Measurements from ENCODE around the gene PLCH2. TPM values are rescaled to one million over a fixed set of nuclear protein-coding genes. Genes with fewer than 3 reads are reported as not detected.

PLCH2 gene
- polyA plus RNA-seq, 1 donor from 2014 or later = 5.7 TPM

DNA sequence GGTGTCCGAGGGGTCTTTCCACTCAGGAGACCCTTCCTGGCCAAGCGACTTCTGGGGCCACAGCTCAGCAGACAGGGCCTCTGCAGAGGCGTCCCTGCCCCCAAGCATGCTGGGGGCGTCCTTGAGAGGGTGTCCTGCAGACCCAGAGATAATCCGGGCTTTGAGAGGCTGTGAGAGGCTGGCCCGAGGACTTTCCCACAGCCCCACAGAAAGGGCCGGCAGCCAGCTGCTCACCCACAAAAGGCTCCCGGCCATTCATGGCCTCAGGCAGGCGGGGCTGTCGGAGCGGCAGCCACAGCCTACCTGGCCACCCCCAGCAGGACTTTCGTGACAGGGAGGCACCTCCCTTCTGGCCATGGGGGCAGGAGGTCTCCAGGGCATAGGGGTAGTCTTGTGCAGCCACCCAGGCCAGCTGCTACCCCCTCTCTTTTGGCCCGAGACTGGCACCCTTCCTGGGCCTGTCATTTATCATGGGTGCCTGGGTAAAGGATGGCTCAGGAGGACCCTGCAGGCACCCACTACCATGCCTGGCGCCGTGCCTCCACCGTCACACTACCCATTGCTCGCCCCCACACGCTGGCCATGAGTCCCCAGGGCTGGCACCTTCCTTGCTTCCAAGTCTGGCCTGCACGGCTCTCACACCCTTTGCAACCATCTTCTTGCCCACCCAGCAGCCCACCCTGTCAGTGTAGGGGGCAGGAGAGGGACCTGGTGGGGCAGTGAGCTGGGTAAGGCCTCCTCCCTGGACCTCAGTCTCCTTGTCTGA lies 69.0 kb downstream of the PLCH2 start:
- H3K36me3 ChIP-seq (ENCODE audit: insufficient read depth, low read length) = no peaks in the 10 kb centered on the region
- no peak overlapping the region for H3K4me2 ChIP-seq (ENCODE audit: low read length)
- no peaks in the 10 kb centered on the region for H4K20me1 ChIP-seq (ENCODE audit: insufficient read depth)
- H3F3A ChIP-seq (ENCODE audit: insufficient read depth, low read length, poor library complexity, severe bottlenecking) = peaks cover 2% of the 10 kb centered on the region
- H3K27me3 ChIP-seq (ENCODE audit: insufficient read depth, low read depth, low read length) = no peaks in the 10 kb centered on the region
- no peaks in the 10 kb centered on the region for H3K79me2 ChIP-seq (replicated peaks; ENCODE audit: insufficient read depth, low read length)
- TF ChIP-seq SMC3 (conservative IDR thresholded peaks at IDR 0.05; ENCODE audit: poor library complexity) (no peak), POLR2AphosphoS5 (IDR thresholded peaks at IDR 0.05) (no peak), TAF1 (IDR thresholded peaks at IDR 0.05; ENCODE audit: low read depth) (no peak), EP300 (conservative IDR thresholded peaks at IDR 0.05; ENCODE audit: poor library complexity, severe bottlenecking) (no peak), MXI1 (conservative IDR thresholded peaks at IDR 0.05; ENCODE audit: poor library complexity, severe bottlenecking) (no peak), RAD21 (conservative IDR thresholded peaks at IDR 0.05) (no peak), EZH2 (IDR thresholded peaks at IDR 0.05; ENCODE audit: borderline replicate concordance, insufficient read depth, low read length, poor library complexity, severe bottlenecking) (no peak)
- TF ChIP-seq, protein P1, sequence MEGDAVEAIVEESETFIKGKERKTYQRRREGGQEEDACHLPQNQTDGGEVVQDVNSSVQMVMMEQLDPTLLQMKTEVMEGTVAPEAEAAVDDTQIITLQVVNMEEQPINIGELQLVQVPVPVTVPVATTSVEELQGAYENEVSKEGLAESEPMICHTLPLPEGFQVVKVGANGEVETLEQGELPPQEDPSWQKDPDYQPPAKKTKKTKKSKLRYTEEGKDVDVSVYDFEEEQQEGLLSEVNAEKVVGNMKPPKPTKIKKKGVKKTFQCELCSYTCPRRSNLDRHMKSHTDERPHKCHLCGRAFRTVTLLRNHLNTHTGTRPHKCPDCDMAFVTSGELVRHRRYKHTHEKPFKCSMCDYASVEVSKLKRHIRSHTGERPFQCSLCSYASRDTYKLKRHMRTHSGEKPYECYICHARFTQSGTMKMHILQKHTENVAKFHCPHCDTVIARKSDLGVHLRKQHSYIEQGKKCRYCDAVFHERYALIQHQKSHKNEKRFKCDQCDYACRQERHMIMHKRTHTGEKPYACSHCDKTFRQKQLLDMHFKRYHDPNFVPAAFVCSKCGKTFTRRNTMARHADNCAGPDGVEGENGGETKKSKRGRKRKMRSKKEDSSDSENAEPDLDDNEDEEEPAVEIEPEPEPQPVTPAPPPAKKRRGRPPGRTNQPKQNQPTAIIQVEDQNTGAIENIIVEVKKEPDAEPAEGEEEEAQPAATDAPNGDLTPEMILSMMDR (IDR thresholded peaks at IDR 0.05; ENCODE audit: poor library complexity, severe bottlenecking) = no peak
- TF ChIP-seq, protein P2, sequence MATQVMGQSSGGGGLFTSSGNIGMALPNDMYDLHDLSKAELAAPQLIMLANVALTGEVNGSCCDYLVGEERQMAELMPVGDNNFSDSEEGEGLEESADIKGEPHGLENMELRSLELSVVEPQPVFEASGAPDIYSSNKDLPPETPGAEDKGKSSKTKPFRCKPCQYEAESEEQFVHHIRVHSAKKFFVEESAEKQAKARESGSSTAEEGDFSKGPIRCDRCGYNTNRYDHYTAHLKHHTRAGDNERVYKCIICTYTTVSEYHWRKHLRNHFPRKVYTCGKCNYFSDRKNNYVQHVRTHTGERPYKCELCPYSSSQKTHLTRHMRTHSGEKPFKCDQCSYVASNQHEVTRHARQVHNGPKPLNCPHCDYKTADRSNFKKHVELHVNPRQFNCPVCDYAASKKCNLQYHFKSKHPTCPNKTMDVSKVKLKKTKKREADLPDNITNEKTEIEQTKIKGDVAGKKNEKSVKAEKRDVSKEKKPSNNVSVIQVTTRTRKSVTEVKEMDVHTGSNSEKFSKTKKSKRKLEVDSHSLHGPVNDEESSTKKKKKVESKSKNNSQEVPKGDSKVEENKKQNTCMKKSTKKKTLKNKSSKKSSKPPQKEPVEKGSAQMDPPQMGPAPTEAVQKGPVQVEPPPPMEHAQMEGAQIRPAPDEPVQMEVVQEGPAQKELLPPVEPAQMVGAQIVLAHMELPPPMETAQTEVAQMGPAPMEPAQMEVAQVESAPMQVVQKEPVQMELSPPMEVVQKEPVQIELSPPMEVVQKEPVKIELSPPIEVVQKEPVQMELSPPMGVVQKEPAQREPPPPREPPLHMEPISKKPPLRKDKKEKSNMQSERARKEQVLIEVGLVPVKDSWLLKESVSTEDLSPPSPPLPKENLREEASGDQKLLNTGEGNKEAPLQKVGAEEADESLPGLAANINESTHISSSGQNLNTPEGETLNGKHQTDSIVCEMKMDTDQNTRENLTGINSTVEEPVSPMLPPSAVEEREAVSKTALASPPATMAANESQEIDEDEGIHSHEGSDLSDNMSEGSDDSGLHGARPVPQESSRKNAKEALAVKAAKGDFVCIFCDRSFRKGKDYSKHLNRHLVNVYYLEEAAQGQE (IDR thresholded peaks at IDR 0.05; ENCODE audit: borderline replicate concordance) = no peak
- H3K9ac ChIP-seq (ENCODE audit: low read length) = peak overlapping the region; percentile 5
- no peak overlapping the region for H3K27ac ChIP-seq (ENCODE audit: low read length)
- H3K4me3 ChIP-seq (ENCODE audit: low read length) = no peak overlapping the region
- no peak overlapping the region for H2AFZ ChIP-seq (ENCODE audit: low read depth, low read length)
- no peaks in the 10 kb centered on the region for H3K9me3 ChIP-seq (ENCODE audit: low read length)
- H3K9me2 ChIP-seq (ENCODE audit: insufficient read depth, low read length) = no peaks in the 10 kb centered on the region

DNA sequence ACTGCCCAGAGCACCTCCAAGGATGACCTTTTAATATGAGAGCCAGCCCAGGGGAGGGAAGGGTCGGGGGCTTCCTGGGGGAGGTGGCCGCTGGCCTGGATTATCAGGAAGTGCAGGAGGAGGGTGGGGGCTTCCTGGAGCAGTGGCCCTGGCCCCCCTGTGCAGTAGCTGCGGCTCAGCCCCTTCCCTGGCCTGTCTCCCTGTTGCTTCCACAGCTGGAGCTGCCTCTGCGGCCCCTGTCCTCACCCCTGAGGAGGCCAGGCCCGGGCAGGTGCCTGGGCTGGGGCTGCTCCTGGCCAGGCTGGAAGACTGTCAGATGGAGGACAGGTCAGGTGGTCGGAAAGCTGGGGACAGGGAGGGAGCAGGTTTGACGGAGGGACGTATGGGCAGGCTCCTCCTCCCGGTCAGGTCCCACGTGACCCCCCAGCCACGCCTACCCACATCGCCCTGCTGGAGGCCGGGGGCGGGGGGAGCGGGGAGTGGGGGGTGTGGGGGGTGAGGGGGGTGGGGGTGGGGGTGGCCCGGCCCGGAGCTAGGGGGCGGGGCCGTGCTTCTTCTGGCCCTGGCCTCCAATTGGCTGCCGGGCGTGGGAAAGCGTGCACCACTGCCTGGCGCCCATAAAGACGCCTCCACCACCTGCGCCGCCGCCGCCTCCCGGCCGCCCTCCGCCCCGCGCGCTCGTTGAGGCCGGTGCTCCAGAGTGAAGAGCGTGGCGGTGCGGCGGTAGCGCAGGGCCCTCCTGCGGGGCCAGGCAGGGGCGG lies 69.8 kb downstream of the PLCH2 start:
- H3K9ac ChIP-seq (ENCODE audit: low read length) = no peak overlapping the region
- H3K27ac ChIP-seq (ENCODE audit: low read length) = no peak overlapping the region
- peaks cover 2% of the 10 kb centered on the region for H3F3A ChIP-seq (ENCODE audit: insufficient read depth, low read length, poor library complexity, severe bottlenecking)
- H3K27me3 ChIP-seq (ENCODE audit: insufficient read depth, low read depth, low read length) = no peaks in the 10 kb centered on the region
- H3K4me3 ChIP-seq (ENCODE audit: low read length) = peak overlapping the region; percentile 41
- H4K20me1 ChIP-seq (ENCODE audit: insufficient read depth) = no peaks in the 10 kb centered on the region
- H3K9me2 ChIP-seq (ENCODE audit: insufficient read depth, low read length) = no peaks in the 10 kb centered on the region
- no peaks in the 10 kb centered on the region for H3K9me3 ChIP-seq (ENCODE audit: low read length)
- H3K79me2 ChIP-seq (replicated peaks; ENCODE audit: insufficient read depth, low read length) = no peaks in the 10 kb centered on the region
- no peak overlapping the region for H2AFZ ChIP-seq (ENCODE audit: low read depth, low read length)
- no peak for TF ChIP-seq RAD21 (conservative IDR thresholded peaks at IDR 0.05)
- TF ChIP-seq POLR2AphosphoS5 (IDR thresholded peaks at IDR 0.05) = no peak
- no peak for TF ChIP-seq TAF1 (IDR thresholded peaks at IDR 0.05; ENCODE audit: low read depth)
- TF ChIP-seq SMC3 (conservative IDR thresholded peaks at IDR 0.05; ENCODE audit: poor library complexity) = no peak
- TF ChIP-seq, protein P1 (IDR thresholded peaks at IDR 0.05; ENCODE audit: poor library complexity, severe bottlenecking) = no peak
- H3K36me3 ChIP-seq (ENCODE audit: insufficient read depth, low read length) = no peaks in the 10 kb centered on the region
- no peak overlapping the region for H3K4me2 ChIP-seq (ENCODE audit: low read length)
